ENCODE measurements around the gene MRI1. TPM values are rescaled to one million over a fixed set of nuclear protein-coding genes. Genes with fewer than 3 reads are reported as not detected.

Gene MRI1
- total and polyA plus RNA-seq, 2 experiments from 2014 or later, result 12.3 to 44.5 TPM

DNA sequence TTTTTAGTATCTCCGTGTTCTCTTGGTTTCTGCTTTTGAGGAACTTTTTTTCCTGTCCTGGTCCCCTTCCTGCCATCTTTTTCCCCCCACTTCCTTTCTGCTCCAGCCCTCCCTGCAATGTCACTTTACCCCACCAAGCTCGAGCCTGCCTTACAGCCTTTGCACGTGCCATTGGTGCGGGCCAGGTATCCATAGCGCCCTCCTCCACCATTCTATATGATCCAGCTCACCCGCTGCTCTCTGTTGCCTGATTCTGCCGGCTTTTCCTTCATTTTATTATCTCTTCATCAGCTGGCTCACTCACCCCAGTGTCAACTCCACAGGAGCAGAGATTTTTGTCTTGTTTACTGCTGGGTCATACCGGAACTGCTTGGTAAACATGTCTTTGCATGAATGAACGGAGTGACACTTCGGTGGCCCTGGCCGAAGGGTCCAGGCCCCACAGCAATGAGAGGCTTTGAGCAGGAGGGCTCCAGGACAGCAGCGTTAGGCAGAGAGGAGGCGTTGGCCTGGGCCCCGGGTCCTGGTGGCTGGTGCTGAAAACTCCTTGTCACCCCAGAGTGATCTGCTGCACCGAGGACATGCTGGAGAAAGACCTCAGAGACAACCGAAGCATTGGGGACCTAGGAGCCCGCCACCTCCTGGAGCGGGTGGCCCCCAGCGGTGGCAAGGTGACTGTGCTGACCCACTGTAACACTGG, 1.2 kb downstream of the MRI1 start:
- TF ChIP-seq, protein P1, sequence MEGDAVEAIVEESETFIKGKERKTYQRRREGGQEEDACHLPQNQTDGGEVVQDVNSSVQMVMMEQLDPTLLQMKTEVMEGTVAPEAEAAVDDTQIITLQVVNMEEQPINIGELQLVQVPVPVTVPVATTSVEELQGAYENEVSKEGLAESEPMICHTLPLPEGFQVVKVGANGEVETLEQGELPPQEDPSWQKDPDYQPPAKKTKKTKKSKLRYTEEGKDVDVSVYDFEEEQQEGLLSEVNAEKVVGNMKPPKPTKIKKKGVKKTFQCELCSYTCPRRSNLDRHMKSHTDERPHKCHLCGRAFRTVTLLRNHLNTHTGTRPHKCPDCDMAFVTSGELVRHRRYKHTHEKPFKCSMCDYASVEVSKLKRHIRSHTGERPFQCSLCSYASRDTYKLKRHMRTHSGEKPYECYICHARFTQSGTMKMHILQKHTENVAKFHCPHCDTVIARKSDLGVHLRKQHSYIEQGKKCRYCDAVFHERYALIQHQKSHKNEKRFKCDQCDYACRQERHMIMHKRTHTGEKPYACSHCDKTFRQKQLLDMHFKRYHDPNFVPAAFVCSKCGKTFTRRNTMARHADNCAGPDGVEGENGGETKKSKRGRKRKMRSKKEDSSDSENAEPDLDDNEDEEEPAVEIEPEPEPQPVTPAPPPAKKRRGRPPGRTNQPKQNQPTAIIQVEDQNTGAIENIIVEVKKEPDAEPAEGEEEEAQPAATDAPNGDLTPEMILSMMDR (conservative IDR thresholded peaks at IDR 0.05; ENCODE audit: low read depth in 2 of 2), result peak in 1 of 2 experiments; percentile 24; a peak in 1 of 4 replicates
- TF ChIP-seq JUNB (IDR thresholded peaks at IDR 0.05; ENCODE audit: unreplicated experiment), result no peak
- H4K20me1 ChIP-seq (replicated peaks; ENCODE audit: insufficient read depth), result no peaks in the 10 kb centered on the region
- Mint-ChIP-seq H3K4me3 (peak overlapping the region; percentile 76), H3K9me3 (no peaks in the 10 kb centered on the region; the same call in 2 of the 3 replicates), H3K36me3 (ENCODE audit: low read depth) (peaks cover 23% of the 10 kb centered on the region), H3K27ac (no peak overlapping the region), H3K27me3 (ENCODE audit: insufficient read depth, low read depth, poor library complexity) (peaks cover 14% of the 10 kb centered on the region), H3K4me1 (peaks cover 6% of the 10 kb centered on the region)
- H3K4me2 ChIP-seq, result peak overlapping the region; percentile 80
- DNase-seq (ENCODE audit: low spot score) (peak; percentile 52), ATAC-seq (peak; percentile 61)
- H2AFZ ChIP-seq, result peak overlapping the region; percentile 56; the same call in 1 of the 2 replicates
- no peaks in the 10 kb centered on the region; the same call in 1 of the 2 replicates for H3K4me1 ChIP-seq (ENCODE audit: insufficient read depth)
- no peak overlapping the region for H3K27ac ChIP-seq (ENCODE audit: low read depth)
- no peaks in the 10 kb centered on the region; the same call in 1 of the 2 replicates for H3F3A ChIP-seq (replicated peaks; ENCODE audit: low read depth)
- no peaks in the 10 kb centered on the region for H3K9me2 ChIP-seq (ENCODE audit: insufficient read depth)
- H3K36me3 ChIP-seq (ENCODE audit: insufficient read depth), result peaks cover 4% of the 10 kb centered on the region
- no peaks in the 10 kb centered on the region for H3K27me3 ChIP-seq (ENCODE audit: insufficient read depth)
- no peaks in the 10 kb centered on the region for H3K79me2 ChIP-seq (replicated peaks; ENCODE audit: insufficient read depth)
- peak overlapping the region; percentile 66 for H3K4me3 ChIP-seq

DNA sequence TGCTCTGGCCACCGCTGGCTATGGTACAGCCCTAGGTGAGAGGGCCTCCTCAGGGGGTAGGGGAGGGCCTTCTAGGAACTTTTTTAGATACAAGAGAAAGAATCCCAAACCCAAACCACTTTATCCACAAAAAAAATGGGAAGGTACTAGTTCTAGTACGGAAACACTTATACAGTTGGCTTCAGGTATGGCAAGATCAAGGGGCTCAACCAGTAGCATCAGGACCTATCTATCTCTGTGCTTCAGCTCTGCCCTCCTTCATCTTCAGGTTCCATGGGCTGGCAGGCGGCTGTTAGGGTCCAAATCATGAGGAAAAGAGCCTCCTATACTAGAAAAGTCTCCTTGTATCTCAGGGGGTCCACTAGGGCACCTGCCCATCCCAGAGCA, 1.8 kb downstream of the MRI1 start:
- no peak overlapping the region for H3K27ac ChIP-seq (ENCODE audit: low read depth)
- Mint-ChIP-seq H3K9me3 (no peaks in the 10 kb centered on the region; the same call in 2 of the 3 replicates), H3K27ac (no peak overlapping the region), H3K4me1 (peaks cover 6% of the 10 kb centered on the region), H3K4me3 (no peak overlapping the region; the same call in 2 of the 3 replicates), H3K27me3 (ENCODE audit: insufficient read depth, low read depth, poor library complexity) (peaks cover 14% of the 10 kb centered on the region), H3K36me3 (ENCODE audit: low read depth) (peaks cover 23% of the 10 kb centered on the region)
- H3K9me2 ChIP-seq (ENCODE audit: insufficient read depth), result no peaks in the 10 kb centered on the region
- no peak overlapping the region for H3K4me2 ChIP-seq
- ATAC-seq (no peak), DNase-seq (ENCODE audit: low spot score) (no peak)
- peaks cover 3% of the 10 kb centered on the region for H3K36me3 ChIP-seq (ENCODE audit: insufficient read depth)
- H3K4me1 ChIP-seq (ENCODE audit: insufficient read depth), result no peaks in the 10 kb centered on the region; the same call in 1 of the 2 replicates
- H3F3A ChIP-seq (replicated peaks; ENCODE audit: low read depth), result no peaks in the 10 kb centered on the region; the same call in 1 of the 2 replicates
- no peaks in the 10 kb centered on the region for H4K20me1 ChIP-seq (replicated peaks; ENCODE audit: insufficient read depth)
- H3K79me2 ChIP-seq (replicated peaks; ENCODE audit: insufficient read depth), result no peaks in the 10 kb centered on the region
- H3K4me3 ChIP-seq, result no peak overlapping the region
- H3K27me3 ChIP-seq (ENCODE audit: insufficient read depth), result no peaks in the 10 kb centered on the region
- no peak overlapping the region for H2AFZ ChIP-seq
- TF ChIP-seq EZH2 (IDR thresholded peaks at IDR 0.05; ENCODE audit: low read depth, unreplicated experiment) (no peak), ZNF114 (CRISPR knock-in tag; IDR thresholded peaks at IDR 0.05) (no peak), ZNF331 (CRISPR knock-in tag; IDR thresholded peaks at IDR 0.05; ENCODE audit: low read depth) (no peak), POLR2AphosphoS5 (IDR thresholded peaks at IDR 0.05; ENCODE audit: low read depth) (no peak), CREB1 (CRISPR knock-in tag; IDR thresholded peaks at IDR 0.05; ENCODE audit: low read depth) (no peak)
- TF ChIP-seq, protein P1 (conservative IDR thresholded peaks at IDR 0.05; ENCODE audit: low read depth in 2 of 2), result no peak
- TF ChIP-seq, protein P2, sequence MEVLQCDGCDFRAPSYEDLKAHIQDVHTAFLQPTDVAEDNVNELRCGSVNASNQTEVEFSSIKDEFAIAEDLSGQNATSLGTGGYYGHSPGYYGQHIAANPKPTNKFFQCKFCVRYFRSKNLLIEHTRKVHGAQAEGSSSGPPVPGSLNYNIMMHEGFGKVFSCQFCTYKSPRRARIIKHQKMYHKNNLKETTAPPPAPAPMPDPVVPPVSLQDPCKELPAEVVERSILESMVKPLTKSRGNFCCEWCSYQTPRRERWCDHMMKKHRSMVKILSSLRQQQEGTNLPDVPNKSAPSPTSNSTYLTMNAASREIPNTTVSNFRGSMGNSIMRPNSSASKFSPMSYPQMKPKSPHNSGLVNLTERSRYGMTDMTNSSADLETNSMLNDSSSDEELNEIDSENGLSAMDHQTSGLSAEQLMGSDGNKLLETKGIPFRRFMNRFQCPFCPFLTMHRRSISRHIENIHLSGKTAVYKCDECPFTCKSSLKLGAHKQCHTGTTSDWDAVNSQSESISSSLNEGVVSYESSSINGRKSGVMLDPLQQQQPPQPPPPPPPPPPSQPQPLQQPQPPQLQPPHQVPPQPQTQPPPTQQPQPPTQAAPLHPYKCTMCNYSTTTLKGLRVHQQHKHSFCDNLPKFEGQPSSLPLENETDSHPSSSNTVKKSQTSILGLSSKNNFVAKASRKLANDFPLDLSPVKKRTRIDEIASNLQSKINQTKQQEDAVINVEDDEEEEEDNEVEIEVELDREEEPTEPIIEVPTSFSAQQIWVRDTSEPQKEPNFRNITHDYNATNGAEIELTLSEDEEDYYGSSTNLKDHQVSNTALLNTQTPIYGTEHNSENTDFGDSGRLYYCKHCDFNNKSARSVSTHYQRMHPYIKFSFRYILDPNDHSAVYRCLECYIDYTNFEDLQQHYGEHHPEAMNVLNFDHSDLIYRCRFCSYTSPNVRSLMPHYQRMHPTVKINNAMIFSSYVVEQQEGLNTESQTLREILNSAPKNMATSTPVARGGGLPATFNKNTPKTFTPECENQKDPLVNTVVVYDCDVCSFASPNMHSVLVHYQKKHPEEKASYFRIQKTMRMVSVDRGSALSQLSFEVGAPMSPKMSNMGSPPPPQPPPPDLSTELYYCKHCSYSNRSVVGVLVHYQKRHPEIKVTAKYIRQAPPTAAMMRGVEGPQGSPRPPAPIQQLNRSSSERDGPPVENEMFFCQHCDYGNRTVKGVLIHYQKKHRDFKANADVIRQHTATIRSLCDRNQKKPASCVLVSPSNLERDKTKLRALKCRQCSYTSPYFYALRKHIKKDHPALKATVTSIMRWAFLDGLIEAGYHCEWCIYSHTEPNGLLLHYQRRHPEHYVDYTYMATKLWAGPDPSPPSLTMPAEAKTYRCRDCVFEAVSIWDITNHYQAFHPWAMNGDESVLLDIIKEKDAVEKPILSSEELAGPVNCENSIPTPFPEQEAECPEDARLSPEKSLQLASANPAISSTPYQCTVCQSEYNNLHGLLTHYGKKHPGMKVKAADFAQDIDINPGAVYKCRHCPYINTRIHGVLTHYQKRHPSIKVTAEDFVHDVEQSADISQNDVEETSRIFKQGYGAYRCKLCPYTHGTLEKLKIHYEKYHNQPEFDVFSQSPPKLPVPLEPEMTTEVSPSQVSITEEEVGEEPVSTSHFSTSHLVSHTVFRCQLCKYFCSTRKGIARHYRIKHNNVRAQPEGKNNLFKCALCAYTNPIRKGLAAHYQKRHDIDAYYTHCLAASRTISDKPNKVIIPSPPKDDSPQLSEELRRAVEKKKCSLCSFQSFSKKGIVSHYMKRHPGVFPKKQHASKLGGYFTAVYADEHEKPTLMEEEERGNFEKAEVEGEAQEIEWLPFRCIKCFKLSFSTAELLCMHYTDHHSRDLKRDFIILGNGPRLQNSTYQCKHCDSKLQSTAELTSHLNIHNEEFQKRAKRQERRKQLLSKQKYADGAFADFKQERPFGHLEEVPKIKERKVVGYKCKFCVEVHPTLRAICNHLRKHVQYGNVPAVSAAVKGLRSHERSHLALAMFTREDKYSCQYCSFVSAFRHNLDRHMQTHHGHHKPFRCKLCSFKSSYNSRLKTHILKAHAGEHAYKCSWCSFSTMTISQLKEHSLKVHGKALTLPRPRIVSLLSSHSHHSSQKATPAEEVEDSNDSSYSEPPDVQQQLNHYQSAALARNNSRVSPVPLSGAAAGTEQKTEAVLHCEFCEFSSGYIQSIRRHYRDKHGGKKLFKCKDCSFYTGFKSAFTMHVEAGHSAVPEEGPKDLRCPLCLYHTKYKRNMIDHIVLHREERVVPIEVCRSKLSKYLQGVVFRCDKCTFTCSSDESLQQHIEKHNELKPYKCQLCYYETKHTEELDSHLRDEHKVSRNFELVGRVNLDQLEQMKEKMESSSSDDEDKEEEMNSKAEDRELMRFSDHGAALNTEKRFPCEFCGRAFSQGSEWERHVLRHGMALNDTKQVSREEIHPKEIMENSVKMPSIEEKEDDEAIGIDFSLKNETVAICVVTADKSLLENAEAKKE (CRISPR knock-in tag; IDR thresholded peaks at IDR 0.05), result no peak
- TF ChIP-seq, protein P3, sequence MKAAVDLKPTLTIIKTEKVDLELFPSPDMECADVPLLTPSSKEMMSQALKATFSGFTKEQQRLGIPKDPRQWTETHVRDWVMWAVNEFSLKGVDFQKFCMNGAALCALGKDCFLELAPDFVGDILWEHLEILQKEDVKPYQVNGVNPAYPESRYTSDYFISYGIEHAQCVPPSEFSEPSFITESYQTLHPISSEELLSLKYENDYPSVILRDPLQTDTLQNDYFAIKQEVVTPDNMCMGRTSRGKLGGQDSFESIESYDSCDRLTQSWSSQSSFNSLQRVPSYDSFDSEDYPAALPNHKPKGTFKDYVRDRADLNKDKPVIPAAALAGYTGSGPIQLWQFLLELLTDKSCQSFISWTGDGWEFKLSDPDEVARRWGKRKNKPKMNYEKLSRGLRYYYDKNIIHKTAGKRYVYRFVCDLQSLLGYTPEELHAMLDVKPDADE (IDR thresholded peaks at IDR 0.05), result no peak

Measured in GM23338 (cell line).